ENCODE measurements around the gene HECW1.

DNA sequence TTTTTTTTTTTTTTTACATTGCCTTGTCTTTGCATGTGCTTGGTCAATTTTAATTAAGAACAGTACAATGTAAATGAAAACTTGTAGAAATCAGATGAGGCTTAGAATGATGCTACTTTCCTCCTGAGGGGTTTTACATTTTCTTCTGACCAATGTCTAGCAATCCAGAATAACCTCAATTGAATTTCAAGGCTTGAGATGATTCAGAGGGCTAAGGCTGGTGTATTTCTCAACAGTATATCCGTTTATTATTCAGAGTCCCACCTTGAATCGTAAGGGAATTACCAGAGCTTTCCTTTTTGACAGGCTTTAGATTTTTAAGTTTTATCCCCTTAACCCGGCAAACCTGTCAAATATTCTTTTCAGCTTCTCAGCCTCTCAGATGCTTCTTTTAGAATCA, 239.2 kb downstream of the HECW1 start:
- TF ChIP-seq POLR2AphosphoS5 (IDR thresholded peaks at IDR 0.05; ENCODE audit: low read depth, low read length), result no peak
- no peak for TF ChIP-seq TAF1 (IDR thresholded peaks at IDR 0.05; ENCODE audit: borderline replicate concordance, insufficient read depth, low read length)
- no peak for TF ChIP-seq SIN3A (IDR thresholded peaks at IDR 0.05; ENCODE audit: borderline replicate concordance, insufficient read depth, low read length)
- TF ChIP-seq, protein P1, sequence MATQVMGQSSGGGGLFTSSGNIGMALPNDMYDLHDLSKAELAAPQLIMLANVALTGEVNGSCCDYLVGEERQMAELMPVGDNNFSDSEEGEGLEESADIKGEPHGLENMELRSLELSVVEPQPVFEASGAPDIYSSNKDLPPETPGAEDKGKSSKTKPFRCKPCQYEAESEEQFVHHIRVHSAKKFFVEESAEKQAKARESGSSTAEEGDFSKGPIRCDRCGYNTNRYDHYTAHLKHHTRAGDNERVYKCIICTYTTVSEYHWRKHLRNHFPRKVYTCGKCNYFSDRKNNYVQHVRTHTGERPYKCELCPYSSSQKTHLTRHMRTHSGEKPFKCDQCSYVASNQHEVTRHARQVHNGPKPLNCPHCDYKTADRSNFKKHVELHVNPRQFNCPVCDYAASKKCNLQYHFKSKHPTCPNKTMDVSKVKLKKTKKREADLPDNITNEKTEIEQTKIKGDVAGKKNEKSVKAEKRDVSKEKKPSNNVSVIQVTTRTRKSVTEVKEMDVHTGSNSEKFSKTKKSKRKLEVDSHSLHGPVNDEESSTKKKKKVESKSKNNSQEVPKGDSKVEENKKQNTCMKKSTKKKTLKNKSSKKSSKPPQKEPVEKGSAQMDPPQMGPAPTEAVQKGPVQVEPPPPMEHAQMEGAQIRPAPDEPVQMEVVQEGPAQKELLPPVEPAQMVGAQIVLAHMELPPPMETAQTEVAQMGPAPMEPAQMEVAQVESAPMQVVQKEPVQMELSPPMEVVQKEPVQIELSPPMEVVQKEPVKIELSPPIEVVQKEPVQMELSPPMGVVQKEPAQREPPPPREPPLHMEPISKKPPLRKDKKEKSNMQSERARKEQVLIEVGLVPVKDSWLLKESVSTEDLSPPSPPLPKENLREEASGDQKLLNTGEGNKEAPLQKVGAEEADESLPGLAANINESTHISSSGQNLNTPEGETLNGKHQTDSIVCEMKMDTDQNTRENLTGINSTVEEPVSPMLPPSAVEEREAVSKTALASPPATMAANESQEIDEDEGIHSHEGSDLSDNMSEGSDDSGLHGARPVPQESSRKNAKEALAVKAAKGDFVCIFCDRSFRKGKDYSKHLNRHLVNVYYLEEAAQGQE (IDR thresholded peaks at IDR 0.05; ENCODE audit: insufficient read depth in 1 of 2, low read depth in 2 of 2, low read length in 2 of 2), result no peak
- TF ChIP-seq FOXP2 (optimal IDR thresholded peaks at IDR 0.05; ENCODE audit: borderline replicate concordance, extremely low read depth, extremely low read length, insufficient read depth), result no peak
